ENCODE data around the gene SLC27A2.

GRCh38 chr15:50250760-50251394 is 68.9 kb downstream of the SLC27A2 start:
- TF ChIP-seq POLR2A (IDR thresholded peaks at IDR 0.05; ENCODE audit: low read depth, low read length): no peak
- no peak for TF ChIP-seq TAF1 (IDR thresholded peaks at IDR 0.05; ENCODE audit: borderline replicate concordance, low read depth, low read length)

Measured in GM12892 (cell line).